GM12872 (cell line): ENCODE measurements around the gene BMS1.

Experiments
- CTCF ChIP-seq: IDR thresholded peaks from 3 replicates; pipeline ENCODE4 v1.5.1; 2011; ENCODE audit warnings: low read depth, mild to moderate bottlenecking, low read length, moderate library complexity; ENCODE audit not compliant: insufficient read depth

The BMS1 gene

GRCh38 chr10:42754155-42755027 is 28.2 kb upstream of the BMS1 start:
- no peak for TF ChIP-seq CTCF

- TF ChIP-seq CTCF: no peak
These were observed 27.6 kb upstream of the BMS1 start for GRCh38 chr10:42755028-42755451.

GRCh38 chr10:42755556-42756093 is 27.0 kb upstream of the BMS1 start:
- TF ChIP-seq CTCF: no peak

GRCh38 chr10:42767906-42768305 is 14.7 kb upstream of the BMS1 start:
- TF ChIP-seq CTCF: no peak

GRCh38 chr10:42768581-42769152 is 13.9 kb upstream of the BMS1 start:
- TF ChIP-seq CTCF: no peak

GRCh38 chr10:42769173-42769572 is 13.4 kb upstream of the BMS1 start:
- no peak for TF ChIP-seq CTCF

GRCh38 chr10:42769673-42770072 is 12.9 kb upstream of the BMS1 start:
- TF ChIP-seq CTCF: no peak
